ENCODE measurements around the gene GNB2.

Gene GNB2

DNA sequence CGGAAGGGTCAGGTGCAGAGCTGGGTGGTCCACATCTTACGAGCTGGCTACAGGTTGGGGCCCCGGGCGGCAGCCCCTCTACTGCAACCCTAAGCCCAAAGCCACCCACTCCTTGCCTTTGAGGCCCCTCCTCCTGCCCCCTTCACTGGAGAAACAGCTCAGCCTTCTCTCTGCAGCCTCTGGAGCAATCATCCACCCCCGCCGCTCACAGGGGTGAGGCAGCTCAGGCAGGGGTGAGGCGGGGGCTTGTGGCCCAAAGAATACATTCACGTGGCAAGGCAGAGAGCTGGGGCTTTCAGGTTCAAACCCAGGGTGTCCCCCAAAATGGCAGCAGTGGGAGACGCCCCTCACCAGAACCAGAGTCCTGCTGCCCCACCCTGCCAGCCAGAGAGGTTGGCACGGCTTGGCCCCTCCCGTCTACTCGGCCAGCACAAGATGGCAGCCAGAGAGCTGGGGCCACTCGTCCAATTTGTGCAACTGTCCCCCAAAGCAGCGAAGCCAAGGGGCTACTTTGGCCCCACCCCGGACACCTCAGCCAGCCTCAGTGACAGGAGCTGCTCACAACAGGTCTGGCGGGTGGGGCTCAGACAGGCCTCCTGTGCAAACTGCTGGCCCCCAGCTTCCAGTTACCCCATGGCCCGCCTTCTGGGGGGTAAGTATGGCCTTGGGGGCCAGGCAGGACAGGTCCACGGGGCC is 7.2 kb downstream of the GNB2 start:
- ChIA-PET CTCF (interaction anchor here (0.6 to 1.4 kb wide), 6 partner anchors 8 to 220 kb away, joined by 3 to 7 read pairs (median 4); no protein-coding TSS in a partner anchor), POLR2A (ENCODE audit: low non-redundant PET) (no interaction called here)
- H3K27ac ChIP-seq: peak overlapping the region; percentile 92
- TF ChIP-seq, protein P1, sequence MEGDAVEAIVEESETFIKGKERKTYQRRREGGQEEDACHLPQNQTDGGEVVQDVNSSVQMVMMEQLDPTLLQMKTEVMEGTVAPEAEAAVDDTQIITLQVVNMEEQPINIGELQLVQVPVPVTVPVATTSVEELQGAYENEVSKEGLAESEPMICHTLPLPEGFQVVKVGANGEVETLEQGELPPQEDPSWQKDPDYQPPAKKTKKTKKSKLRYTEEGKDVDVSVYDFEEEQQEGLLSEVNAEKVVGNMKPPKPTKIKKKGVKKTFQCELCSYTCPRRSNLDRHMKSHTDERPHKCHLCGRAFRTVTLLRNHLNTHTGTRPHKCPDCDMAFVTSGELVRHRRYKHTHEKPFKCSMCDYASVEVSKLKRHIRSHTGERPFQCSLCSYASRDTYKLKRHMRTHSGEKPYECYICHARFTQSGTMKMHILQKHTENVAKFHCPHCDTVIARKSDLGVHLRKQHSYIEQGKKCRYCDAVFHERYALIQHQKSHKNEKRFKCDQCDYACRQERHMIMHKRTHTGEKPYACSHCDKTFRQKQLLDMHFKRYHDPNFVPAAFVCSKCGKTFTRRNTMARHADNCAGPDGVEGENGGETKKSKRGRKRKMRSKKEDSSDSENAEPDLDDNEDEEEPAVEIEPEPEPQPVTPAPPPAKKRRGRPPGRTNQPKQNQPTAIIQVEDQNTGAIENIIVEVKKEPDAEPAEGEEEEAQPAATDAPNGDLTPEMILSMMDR (conservative IDR thresholded peaks at IDR 0.05; ENCODE audit: low read depth): no peak
- DNase-seq (ENCODE audit: low spot score): no peak

DNA sequence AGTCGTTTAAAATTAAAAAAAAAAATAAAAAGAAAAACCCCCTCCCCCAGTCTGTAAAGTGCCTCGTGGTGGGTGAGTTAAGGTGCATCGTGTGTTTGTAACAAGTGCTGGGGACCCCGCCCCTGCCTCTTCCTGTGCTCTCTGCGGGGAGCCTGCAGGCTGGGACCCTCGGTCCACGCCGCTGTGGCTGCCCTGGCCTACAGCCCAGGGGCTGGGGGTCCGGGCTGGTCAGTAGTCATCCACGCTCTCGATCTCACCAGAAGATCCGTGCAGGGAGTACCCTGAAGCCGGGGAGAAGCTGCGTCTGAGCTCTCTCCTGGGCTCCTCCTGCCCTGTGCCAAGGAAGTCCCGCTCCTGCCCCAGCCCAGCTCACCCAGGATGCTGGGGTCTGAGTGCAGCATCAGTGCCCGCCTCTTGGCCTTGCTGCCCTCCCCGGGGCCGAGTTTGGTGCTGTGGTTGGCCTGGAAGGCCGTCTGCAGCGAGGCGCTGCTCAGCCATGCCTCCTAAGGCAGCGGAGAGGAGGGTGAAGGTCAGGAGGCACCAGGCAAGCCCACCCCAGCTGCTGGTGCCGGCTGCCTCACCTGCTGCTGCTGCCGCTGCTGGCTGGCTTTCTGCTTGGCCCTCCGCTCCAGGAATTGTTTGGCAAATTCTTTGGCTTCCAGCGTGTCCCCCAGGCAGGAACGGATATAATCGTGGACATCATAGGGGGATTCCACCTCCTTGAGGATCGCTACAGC is 8.1 kb downstream of the GNB2 start:
- peak overlapping the region; percentile 92 for H3K27ac ChIP-seq
- TF ChIP-seq, protein P1 (conservative IDR thresholded peaks at IDR 0.05; ENCODE audit: low read depth): no peak
- POLR2A ChIA-PET (ENCODE audit: low non-redundant PET): no interaction called here
- no peak for DNase-seq (ENCODE audit: low spot score)
- CTCF ChIA-PET: interaction anchor here (0.6 to 1.4 kb wide), 4 partner anchors 10 to 259 kb away, joined by 3 to 5 read pairs (median 4); no protein-coding TSS in a partner anchor

DNA sequence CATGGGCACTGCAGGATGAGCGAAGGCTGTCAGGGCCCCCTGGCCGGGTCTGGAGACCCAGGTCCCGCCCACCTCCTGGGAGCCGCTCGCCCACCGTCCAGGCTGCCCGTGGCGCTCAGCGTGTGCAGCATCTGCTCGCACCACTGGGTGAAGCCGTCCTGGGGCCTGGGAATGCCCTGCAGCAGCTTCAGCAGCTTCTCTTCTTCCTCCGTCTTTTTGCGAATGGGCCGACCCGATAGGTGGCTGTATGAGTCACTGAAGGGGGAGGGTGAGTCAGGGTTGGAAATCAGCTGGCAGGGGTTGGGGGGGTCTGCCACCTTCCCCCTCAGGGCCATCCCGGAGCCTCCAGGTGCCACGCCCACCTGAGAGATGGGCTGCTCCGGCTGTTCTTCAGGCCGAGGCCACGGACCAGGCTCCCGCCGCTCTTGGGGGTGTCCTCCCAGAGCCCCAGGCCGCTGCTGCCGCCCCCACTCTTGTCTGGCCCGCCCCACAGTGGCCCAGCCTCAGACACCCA is 8.7 kb downstream of the GNB2 start:
- peak overlapping the region; percentile 92 for H3K27ac ChIP-seq
- no peak for DNase-seq (ENCODE audit: low spot score)
- TF ChIP-seq, protein P1 (conservative IDR thresholded peaks at IDR 0.05; ENCODE audit: low read depth): no peak
- POLR2A ChIA-PET (ENCODE audit: low non-redundant PET): no interaction called here
- CTCF ChIA-PET: interaction anchor here (0.6 to 1.8 kb wide), 5 partner anchors 9 to 260 kb away, joined by 3 to 10 read pairs (median 4); partner anchors contain the start of gene SLC12A9

DNA sequence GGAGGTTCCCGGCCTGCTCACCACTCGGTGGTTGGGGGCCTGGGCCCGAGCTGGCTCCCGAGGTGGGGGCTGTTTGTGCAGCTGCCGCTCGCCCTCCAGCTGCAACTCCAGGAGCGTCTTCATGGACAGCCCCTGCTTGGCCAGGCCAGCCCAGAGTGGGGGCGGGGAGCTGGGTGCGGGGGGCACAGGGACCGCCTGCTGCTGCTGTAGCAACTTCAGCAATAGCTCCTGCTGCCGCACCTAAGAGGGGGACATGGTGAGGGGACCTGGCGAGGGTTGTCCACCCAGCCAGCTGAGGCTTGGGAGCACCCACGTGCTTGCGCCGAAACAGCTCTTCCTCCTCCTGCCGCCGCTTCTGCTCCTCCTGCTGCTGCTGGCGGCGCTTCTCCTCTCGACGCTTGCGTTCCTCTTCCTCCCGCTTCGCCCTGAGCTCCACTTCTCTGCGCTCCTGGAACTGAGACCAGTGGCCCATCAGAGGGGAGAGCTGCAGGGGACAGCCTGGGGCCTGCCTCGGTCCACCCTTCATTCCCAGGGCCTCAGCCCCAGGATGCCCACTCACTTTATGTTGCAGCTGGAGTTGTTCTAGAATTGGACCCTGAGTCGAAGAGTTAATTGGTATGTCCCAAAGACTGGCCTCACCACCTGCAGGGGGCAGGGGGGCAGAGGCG is 9.6 kb downstream of the GNB2 start:
- ChIA-PET CTCF (interaction anchor here (0.5 to 1.8 kb wide), 4 partner anchors 9 to 1238 kb away, joined by 3 to 10 read pairs (median 5); partner anchors contain the start of gene SLC12A9), POLR2A (ENCODE audit: low non-redundant PET) (no interaction called here)
- no peak for DNase-seq (ENCODE audit: low spot score)
- TF ChIP-seq, protein P1 (conservative IDR thresholded peaks at IDR 0.05; ENCODE audit: low read depth): no peak
- peak overlapping the region; percentile 92 for H3K27ac ChIP-seq

DNA sequence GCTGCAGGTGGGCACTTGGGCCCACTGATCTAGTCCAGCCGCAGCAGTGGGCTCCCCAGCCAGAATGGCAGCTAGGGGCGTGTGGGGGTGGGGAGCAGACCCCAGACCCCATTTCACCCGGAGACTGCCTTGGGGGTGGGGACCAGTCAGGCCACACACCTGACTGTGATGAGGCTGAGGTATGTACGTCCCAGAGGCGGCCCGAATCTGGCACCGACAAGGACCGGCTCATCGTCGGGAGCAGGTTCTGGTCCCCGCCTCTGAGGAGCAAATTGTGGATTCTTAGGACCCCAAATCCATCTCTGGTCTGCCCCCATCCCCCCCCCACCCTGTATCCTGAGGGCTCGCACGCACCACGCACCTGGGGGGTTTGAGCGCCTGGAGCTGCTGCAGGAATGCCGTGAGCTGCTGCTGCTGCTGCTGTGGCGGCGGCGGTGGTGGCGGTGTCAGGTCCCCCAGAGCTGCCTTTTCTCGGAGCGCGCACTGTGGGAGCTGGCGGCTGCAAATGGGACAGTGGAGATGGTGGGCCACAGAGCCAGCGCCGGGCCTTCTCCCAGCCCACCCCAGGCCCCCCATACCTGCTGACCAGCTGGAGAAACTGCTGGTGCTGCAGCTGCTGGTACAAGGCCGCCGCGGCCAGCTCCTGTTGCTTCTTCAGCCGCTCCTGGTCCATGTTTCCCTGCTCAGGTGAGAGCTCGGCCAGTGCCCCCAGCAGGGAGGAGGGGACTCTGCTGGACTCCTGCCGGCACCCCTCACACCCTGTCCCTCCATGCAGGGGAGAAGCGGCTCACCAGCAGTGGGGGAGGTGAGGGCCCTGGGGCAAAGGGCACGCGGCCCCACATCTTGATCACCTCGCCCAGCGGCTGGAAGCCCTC is 10.4 kb downstream of the GNB2 start:
- DNase-seq (ENCODE audit: low spot score): no peak
- H3K27ac ChIP-seq: peak overlapping the region; percentile 92
- TF ChIP-seq, protein P1 (conservative IDR thresholded peaks at IDR 0.05; ENCODE audit: low read depth): no peak
- ChIA-PET POLR2A (ENCODE audit: low non-redundant PET) (interaction anchor here (0.7 kb wide), 1 partner anchor 170 kb away, joined by 7 read pairs; no protein-coding TSS in a partner anchor), CTCF (interaction anchor here (0.5 to 1.8 kb wide), 4 partner anchors 8 to 1238 kb away, joined by 3 to 10 read pairs (median 5); partner anchors contain the start of gene SLC12A9)
